HG03108 (cell line): Measurements from ENCODE around the gene LILRB4.
"Not testable (repeated sequence)": the region's sequence is repeated elsewhere in the genome, so short reads cannot be mapped to it uniquely, and the experiment has no call there.

ENCODE experiments used
- ATAC-seq: cut with Tn5 transposase; IDR thresholded peaks from one replicate; pipeline ENCODE4 v1.9.1; 2021; ENCODE audit warnings: moderate library complexity; ENCODE audit not compliant: unreplicated experiment

The LILRB4 gene

GRCh38 chr19:54648129-54648528 lies 14.7 kb upstream of the LILRB4 start:
- no peak for ATAC-seq

DNA sequence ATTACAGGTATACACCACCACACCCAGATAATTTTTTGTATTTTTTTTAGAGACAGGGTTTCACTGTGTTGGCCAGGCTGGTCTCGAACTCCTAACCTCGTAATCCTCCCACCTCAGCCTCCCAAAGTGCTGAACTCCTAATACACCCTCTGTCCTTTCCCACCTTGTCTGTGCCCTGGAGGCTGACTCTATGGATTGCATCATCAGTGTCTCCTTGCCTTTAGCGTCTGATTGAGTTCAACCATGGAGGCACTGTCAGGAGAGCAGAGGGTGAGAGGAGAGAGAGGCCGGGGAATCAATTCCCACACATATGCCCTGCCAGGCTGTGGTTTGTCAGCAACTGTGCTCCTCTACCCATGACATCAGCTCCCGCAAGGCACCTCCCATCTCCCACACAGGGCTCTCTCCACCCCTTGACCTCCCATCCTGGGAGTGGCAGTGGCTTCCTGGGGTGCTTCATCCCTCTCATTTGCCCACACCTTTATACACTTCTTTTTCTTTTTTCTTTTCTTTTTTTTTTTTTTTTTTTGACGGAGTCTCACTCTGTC lies 12.6 kb upstream of the LILRB4 start:
- ATAC-seq: no peak

DNA sequence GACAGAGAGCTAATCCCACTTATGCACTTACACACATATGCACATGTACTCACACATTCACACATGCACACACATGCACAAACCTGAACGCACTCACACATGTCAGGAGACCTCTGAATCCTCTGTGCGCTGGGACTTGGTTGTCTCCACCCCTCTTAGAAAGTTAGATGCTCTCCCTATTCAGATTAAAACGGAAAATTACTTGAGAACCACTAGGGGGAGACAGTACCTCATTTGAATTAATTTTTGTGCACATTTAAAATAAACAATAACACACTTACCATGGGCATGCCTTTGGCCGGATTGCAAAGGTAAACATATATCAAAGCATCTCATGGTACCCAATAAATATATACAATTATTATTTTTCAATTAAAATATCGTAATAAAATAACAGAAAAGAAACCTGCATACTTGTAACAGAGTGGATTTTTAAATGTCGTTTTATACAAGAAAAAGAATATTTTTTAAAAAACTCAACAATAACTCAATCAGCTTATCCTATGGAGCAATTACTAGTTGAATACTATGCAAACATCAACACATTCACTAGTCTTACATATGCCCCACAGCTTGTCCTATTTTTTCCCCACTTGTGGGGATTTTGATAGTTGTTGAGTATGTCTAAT lies 9.5 kb upstream of the LILRB4 start:
- no peak for ATAC-seq

GRCh38 chr19:54654447-54655321 lies 8.1 kb upstream of the LILRB4 start:
- no peak for ATAC-seq

- ATAC-seq: no peak
Measured at GRCh38 chr19:54659300-54659699, 3.5 kb upstream of the LILRB4 start.

GRCh38 chr19:54660306-54660705 lies 2.5 kb upstream of the LILRB4 start:
- no peak for ATAC-seq

GRCh38 chr19:54660964-54661363 lies 1.8 kb upstream of the LILRB4 start:
- no peak for ATAC-seq

GRCh38 chr19:54661846-54662481 lies 821 bp upstream of the LILRB4 start:
- no peak for ATAC-seq

DNA sequence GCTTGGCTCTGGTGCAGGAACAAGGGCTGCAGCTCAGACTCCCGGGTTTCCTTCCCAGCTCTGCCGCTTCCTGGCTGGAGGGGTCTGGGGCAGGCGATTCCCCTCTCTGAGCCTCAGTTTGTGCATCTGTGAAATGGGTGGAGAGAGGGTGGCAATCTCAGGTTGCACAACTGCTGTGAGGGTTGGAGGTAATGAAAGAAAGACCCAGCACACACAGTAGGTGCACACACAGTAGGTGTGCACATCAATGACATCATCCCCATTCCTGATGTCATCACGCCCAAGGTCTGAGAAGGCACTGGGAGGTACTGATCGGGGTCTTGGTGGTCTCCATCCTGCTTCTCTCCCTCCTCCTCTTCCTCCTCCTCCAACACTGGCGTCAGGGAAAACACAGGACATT lies 2.7 kb downstream of the LILRB4 start:
- no peak for ATAC-seq

DNA sequence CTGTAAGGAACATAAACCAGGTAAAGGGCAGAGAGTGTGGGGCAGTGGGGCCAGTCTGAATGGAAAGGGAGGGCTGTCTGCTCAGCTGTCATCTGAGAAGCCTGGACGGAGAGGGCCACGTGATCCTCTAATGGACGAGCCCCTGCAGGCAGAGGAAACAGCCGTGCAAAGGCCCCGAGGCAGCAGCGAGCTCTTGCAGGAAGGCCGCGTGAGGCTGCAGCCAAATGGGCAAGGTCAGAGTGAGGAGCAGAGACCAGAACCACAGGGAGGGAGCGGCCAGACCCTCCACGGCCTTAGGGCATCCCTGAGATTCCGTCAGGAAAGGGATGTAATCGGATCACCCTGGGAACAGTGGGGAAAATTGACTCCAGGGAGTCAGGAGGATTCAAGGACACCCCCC lies 4.4 kb downstream of the LILRB4 start:
- no peak for ATAC-seq

GRCh38 chr19:54668353-54668752 lies 5.6 kb downstream of the LILRB4 start:
- no peak for ATAC-seq

DNA sequence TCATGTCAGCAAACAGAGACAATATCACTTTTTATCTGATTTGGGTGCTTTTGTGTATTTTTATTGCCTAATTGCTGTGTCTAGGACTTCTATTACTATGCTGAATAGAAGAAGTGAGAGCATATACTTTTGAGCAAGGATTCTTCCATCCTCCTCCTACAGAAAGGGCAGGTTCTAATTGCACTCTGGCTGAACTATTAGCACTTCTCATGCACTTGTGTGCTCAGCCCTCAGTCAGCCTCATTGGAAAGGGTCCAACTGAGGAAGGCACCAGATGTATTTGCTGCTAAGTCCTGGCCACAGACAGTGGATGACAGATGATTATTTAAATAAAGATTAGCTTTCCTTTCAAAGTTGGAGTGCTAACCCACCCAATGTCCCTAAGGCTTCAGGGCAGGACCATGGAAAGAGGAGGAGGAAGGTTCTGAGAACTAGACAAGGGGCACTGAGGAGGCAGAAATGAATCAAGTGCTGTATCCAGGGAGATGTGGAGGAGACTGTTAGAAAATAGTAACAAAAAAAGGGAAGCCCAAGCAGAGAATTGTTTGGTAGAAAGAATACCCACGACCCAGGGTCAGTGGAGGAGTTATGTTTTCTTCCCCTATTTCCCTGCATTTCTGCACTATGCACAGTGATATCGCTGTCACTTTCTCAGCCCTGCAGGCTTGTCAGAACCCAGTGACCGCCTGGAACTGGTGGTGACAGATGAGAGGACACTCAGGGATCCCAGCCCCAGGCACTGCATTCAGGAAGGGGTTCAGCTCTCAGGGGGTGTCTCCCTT lies 8.0 kb downstream of the LILRB4 start:
- no peak for ATAC-seq

DNA sequence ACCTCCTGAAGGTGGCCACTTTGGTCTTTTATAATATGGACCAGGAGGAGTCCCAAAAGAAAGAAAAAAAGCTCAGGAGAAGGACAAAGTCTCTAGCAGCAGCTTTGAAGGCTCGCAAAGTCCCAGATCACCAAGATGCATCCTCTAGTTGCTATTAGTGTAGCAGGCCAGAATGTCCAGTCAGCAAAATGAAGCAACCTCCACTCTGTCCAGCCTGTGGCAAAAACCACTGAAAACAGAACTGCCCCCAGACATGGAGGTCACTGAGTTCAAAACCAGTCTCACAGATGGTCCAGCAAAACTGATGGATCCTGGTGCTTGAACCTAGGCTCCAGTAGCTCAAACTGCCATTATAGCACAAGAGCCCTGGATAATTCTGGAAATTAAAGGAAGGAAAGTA lies 10.4 kb downstream of the LILRB4 start:
- no peak for ATAC-seq

DNA sequence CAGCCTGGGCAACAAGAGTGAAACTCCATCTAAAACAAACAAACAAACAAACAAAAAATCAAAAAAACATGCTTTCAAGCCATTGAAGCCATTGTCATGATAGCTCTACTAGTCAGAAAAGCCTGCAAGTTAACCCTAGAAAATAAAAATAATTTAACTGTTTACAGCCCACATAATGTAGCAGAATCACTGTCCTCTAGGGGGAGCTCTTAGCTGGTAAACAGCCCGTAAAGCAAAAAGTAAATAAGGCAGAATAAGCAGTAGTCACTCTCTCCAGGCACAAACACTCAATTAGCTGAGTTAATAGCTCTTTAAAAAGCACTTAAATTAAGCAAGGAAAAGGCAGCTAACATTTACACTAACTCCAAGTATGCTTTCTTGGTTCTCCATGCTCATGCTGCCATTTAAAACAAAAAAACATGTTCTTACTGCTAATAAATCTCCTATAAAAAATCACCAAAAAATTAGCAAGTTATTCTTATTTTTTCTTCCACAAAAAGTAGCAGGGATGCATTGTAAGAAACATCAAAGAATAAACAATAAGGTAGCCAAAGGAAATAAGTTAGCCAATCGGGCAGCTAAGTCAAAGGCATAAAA lies 11.3 kb downstream of the LILRB4 start:
- no peak for ATAC-seq

GRCh38 chr19:54676210-54676834 lies 13.5 kb downstream of the LILRB4 start:
- ATAC-seq: not testable (repeated sequence)

- no peak for ATAC-seq
Measured at GRCh38 chr19:54677217-54677616, 14.4 kb downstream of the LILRB4 start.

GRCh38 chr19:54681596-54681995 lies 18.8 kb downstream of the LILRB4 start:
- ATAC-seq: not testable (repeated sequence)

- ATAC-seq: no peak
Measured at GRCh38 chr19:54682306-54682856, 19.6 kb downstream of the LILRB4 start.

DNA sequence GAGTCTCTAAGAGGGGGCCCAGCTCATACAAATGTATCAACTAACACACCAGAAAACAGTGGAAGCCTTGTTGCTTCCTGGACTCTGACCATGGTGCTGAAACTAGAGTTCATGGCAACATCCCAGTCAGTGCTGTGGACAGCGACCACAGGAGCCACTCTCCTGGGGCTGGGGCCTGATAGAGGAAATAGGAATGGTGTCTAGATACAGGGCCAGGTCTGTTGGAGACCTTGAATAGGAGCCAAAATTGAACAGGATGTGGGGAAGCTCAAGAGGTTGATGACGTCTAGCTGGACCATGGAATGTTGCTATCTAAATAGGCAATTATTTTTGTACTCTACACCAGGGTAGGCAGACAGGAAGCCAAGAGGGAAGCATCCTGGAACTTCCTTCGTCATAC lies 21.7 kb downstream of the LILRB4 start:
- no peak for ATAC-seq
